Activated CD4-positive, alpha-beta T cell treated with anti-CD3 and anti-CD28 coated beads for 1 hour (primary cell): Measurements from ENCODE around the gene PHKB.

ENCODE experiments used
- DNase-seq: peaks from one replicate; pipeline ENCODE4 v3.0.0-alpha.2; 2020

Gene PHKB

DNA sequence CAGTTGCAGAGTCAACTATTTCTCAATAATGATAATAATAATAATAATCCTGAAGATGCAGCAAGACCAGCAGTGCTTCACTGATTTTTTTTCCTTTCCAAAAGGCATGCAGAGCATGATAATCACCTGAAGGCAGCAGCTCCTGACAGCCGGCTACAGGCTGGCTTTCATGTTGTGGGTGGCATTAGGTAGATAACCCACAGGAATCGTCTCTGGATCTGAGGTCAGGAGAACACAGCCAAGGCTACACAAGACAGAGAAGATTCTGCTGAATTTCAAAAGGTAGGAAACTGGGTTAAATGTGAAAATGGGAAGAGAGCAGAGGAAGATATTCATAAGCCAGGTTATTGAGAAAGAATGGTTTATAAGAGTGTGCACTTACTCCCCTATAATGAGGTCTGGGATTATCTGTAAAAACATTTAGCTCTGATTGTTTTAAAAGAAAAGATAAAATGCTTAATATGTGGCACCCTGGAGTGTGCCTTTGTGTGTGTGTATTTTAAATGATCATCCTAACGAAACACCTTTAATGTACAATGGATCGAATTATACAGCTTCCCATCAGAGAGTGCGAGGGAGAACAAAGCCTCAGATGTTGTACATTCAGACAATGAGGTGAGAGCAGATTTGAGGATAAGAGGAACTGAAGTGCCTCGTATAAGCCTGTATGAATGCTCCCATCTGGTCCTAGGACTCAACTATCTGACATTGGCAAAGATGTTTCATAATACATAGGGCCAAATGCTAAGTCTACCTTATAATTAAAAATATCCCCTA is 273.1 kb downstream of the PHKB start:
- DNase-seq, result no peak

DNA sequence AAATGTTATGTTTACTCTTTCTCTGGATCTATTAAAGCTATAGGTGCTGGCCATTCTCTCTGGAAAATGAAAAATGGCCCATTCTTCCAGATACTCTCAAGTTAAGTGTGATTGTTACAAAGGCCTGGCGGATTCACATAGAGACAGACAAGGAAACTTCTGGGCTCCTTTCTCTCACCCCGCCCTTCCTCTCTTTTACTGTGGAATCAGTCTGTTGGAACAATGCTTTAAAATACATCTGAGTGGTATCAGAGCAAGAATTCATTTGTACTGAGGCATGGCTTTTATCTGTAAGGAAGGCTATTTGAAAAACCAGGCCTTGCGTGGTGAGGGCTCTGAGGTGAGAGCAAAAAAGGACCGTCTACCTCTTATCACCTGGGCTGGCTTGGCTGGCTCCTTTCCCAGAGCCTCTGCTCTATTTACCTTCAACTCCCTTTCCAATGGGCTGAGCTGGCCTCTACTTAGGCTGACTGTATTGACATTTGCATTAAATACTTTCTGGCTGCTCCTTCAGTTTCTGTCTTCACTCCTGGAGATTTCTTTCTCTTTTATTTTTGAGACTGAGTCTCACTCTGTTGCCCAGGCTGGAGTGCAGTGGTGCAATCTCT is 274.0 kb downstream of the PHKB start:
- DNase-seq, result no peak

DNA sequence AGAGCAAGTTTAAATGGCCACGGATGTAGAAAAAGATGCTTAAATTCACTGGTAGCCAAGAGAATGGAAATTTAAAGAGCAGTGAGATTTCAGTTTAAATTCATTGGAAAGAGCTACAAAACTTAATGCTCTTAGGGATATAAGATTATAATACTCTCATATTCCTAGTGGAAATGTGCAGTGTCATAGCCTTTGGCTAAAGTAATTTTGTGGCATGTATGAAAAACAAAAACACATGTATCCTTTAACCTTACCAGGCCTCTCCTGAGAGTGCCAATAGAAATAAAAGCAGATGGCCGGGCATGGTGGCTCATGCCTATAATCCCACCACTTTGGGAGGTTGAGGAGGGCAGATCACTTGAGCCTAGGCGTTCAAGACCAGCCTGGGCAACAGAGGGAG is 289.2 kb downstream of the PHKB start:
- DNase-seq, result no peak
